ENCODE results near the gene B9D1.

Gene B9D1

DNA sequence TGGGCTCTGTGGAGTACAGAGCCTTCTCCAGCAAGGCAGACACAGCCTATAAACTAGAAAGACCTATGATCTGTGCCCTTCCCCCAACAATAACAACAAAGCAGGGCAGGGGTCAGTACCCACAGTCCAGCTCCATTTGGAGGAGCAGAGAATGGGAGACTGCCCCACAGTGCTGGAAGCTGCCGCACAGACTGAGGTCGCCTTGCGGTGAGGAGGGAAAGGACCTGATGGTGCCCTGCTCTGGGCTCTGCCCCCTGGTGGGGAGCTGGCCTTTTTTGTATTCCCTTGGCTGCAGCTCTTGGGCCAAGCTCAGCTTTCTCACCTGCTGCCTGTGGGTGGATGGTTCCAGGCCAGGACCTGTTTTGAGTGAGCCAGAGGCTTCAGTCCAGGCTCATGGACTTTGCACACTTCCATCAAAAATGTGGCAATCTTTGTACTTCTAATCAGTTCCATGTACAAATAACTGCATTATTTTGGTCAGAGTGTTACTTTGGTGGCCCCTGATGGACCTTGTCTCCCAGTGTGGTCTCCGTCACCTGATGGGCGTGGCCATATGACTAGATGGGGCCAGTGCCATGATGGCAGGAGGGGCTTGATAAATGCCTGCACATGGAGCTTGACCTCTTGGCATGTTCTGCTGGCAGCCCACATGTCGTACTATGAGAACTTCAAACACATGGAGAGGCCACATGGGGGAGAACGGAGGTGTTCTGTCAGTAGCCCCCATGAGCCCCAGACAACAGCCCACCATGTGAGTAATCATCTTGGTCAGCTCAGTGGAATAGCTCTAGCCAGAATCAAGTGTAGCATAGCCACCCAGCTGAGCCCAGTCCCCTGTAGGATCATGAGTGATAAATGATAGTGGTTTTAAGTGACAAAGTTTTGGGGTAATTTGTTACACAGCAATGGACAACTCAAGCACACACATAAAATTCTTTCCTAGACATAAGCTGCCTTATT is 24.2 kb downstream of the B9D1 start:
- DNase-seq (ENCODE audit: low spot score), result peak; percentile 57

DNA sequence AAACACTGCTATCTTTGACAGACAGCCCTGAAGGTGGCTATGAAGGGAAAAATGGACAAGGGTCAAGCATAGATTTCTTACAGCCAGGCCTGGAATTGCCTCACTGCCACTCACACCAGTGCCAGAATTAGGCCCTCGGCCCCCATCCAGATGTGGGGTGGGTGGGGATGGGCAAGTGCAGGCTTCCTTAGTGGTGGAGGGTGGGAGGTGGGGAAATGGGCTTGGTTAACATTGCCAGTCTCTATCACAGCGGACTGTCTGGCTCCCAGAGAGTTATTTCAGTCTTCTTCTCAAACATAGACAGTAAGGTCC is 24.9 kb downstream of the B9D1 start:
- no peak for DNase-seq (ENCODE audit: low spot score)

DNA sequence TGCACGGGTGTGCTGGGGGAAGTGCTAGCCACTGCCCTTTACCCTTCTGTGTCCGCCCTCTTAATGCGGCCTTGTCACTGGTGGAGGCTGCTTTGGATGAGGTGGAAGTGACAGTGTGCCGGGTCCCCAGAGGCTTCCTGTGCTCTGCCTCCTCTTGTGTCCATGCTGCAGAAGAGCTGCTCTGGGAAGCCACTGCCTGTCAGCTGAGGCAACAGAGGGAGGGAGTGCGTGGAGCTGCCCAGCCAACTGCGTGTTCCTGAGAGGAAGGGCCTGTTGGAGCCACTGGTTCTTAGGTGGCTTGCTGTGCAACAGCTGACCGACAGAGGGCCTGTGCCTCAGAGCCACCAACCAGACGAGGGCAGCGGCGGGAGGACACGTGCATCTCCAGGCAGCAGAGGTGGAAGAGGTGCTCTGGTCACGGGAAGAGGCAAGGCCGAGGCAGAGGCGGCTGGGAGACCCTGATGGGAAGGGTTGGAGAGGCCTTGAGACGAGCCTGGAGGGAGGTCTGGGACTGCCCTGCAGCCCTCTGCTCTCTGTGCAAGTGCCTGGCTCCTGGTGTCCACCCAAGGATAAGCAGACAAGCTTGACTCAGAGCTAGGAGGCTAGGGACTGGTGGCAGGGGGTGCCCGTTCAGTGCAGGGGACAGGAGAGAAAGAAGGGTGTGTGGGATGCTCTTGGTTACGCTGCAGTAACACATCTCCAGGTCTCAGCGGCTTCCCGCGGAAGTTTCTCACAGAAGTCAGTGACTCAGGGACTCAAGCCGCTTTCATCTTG is 25.4 kb downstream of the B9D1 start:
- DNase-seq (ENCODE audit: low spot score), result no peak

DNA sequence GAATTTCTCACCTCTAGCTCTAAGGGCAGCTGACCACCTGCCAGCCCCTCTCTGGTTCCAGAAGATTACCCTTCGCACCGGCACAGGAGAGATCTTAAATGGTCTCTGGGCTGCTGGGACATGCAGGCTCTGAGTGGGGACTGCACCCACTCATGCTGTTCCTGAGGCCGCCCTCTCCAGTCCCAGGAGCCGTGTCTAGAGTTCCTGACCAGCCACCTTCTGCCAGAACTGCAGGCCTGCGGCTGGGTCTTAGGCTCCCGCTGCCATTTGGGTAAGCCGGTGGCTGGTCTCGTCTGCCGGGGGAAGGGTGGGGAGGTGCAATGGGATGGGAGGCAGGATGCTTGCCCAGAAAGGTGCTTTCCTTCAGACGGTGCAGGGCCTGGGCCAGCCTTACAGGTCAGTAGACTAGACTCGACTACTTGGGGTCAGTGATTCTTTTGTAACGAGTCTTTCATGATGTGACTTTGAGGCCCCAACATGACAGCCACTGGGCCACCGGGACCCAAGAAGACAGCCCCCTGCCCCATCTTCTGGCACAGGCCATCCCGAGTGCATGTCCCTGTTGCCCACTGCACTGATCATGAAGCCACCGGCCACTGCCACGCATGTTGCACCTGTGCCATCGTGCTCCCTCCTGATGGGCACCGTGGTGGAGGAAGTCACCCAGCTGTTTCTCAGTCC is 26.4 kb downstream of the B9D1 start:
- DNase-seq (ENCODE audit: low spot score), result no peak

DNA sequence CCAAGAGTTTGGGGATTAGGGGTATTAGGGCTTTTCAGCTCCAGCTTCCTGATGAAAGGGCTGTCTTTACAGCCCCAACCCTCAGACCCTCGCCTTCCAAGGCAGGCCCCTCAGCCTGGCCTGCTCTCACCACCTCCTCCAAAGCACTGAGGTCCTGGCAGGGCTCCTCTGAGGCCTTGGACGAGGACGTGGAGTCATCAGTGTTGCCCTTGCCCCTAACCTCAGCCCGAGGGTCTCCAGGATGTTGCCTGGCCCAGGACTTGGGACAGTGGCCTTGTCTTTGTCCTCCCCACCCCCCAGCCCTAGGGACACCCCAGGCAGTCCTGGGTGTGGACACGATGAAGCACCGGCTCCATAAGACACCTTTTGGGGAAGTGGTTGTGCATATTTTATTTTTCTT is 28.2 kb downstream of the B9D1 start:
- no peak for DNase-seq (ENCODE audit: low spot score)

DNA sequence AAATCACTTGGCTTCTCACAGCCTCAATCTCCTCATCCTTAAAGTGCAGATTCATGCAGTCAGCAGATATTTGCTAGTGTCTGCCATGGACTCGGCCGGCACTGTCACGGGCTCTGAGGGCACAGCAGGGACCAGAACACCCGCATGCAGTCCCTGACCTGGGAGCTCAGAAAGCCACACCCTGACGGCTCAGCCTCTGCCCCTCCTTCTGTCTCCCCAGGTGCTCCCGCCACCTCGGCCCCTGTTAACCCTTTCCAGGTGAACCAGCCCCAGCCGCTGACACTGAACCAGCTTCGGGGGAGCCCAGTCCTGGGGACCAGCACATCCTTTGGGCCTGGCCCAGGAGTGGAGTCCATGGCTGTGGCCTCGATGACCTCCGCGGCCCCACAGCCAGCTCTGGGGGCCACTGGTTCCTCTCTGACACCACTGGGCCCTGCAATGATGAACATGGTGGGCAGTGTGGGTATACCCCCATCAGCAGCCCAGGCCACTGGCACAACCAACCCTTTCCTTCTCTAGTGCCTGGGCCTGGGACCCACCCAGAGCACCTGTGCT is 28.7 kb downstream of the B9D1 start:
- no peak for DNase-seq (ENCODE audit: low spot score)

DNA sequence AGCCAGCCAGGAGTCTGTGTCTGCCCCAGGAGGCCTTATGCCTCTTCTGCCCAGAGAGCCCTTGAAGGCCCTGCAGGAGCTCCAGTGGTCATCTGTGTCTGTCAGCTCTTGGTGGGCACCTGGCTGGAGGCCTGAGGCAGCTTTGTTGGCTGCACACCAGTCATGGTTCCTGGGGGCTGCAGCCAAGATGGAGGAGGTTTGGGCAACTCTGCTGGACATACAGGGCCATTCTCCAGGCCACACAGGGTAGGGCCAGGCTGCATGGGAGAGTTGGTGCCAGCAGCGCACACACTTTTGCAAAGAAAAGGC is 29.4 kb downstream of the B9D1 start:
- no peak for DNase-seq (ENCODE audit: low spot score)

DNA sequence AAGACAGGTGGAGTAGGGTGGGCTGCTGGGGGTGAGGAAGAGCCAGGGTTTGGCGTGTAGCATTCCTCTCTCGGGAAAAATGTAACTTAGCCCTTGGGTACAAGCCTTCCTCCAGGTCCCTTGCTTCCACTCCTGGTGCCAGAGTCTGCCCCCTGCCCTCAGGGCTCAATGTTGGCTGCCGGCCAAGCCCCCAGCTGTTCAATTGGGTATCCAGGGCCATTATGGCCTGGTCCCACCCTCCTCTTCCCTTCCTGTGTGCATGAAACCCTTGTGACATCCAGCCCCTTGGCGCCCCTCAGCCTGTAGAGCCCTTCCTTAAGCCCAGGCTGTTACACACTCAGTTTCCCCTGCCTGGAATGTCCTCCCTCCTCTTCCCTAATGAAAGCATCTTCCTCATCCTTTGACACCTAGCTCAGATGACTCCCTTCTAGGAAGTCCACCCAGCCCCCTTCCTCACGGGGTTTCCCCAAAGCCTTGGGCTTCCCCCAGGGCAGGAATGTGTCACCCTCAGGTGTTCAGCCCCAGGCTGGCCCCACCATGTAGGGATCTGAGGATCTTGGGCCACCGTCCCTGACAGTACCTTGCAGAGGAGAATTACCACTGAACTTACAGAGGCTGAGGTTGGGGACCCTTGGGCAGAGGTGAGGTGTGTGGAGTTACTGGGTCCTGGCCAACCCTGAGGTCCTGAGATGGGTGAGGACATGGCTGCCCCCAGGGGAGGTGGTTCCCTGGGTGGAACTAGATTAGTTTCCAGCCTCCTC is 30.0 kb downstream of the B9D1 start:
- peak; percentile 7 for DNase-seq (ENCODE audit: low spot score)

DNA sequence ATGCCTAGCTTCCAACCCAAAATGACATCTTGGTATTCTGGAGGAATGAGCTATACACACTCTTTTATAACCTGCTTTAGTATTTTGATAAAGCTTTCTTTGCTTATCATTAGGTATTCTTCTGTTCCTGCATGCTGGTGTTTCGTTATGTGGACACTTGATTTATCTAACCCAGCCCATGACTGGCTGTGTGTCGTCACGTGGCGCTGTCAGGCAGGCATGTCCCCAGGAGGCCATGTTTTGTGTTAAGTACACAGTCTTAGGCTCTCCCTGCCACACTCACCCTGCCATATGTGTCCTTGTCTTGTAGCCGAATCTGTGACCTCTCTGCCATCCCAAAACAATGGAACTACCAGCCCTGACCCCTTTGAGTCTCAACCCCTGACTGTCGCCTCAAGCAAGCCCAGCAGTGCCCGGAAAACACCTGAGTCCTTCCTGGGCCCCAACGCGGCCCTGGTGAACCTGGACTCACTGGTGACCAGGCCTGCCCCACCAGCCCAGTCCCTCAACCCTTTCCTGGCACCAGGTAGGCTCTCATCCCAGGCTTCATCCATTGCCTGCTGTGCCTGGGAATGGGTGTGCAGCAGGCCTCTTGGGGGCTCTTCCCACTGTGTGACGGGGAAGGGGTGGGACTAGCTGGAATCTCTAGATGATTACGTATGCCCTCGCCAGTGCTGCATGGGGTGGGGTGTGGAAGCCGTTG is 30.8 kb downstream of the B9D1 start:
- DNase-seq (ENCODE audit: low spot score), result no peak

DNA sequence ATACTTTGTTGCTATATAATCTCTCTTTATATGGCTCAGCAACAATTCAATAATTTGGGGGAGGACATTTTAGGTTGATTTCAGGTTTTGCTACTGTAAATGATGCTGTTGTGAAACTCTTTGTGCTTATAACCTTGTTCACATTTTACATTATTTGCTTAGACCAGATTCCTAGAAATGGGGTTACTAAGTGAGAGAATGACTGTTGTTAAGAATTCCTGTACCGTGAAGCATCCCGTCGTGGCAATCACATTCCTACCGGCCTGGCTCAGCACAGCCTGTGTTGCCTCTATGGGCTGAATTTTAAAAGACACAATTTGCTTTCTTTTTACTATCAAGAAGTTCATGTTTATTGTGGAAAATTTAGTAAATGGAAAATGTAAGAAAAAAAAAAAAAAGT is 31.4 kb downstream of the B9D1 start:
- DNase-seq (ENCODE audit: low spot score), result no peak

DNA sequence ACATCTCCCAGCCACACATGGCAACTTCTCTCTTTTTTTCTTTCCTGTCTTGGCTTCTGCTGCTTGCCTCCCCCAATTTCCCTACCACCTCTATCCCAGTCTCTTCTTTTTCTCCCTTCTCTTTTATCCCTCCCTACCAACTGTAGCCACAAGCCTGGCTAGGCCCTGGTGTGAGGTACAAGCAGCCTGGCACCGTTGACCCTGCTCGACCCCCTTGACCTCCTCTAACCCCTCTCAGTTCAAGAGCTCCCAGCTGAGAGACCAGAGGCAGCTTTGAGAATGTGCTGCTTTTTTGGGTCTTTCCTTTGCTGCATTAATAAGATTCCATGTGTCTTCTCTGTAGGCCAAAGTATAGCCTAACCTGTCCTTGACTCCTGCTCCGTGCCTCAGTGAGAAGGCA is 32.3 kb downstream of the B9D1 start:
- no peak for DNase-seq (ENCODE audit: low spot score)

DNA sequence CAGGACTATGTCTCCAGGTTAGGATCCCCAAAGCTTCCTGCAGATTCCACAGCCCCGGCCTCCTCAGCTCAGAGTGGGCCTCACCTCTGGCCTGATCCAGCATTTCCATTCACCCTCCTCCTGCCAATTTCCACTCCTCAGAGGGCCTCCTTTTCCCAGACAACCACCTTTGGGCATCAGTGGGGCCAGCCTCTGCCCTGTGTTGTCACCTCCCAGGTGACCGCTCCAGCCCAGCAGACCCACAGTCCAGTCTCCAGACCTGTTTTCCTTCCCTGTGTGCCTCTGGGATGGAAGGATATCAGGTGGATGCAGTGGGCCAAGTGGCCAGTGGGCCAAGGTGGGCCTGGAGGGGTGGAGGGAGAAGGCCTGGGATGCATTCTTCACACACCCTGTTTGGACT is 32.7 kb downstream of the B9D1 start:
- no peak for DNase-seq (ENCODE audit: low spot score)

DNA sequence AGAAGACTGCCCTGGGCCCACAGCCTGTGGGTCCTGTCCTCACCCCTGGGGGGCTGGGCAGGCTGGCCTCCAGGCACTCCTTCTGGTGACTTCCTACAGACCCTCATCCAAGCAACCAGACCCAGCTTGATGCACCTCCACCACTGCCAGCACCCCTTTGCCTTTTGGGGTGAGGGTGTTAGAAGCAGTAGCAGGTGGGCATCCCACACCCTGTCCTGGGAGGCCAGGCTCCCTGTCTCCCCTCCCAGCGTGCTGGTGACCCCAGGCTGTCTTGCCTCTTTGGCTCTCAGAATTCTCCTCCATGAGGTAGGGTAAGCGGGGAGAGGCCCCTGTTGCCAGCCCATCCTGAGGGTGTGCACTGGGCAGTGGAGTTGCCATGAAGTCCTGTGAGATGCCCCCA is 33.4 kb downstream of the B9D1 start:
- no peak for DNase-seq (ENCODE audit: low spot score)

DNA sequence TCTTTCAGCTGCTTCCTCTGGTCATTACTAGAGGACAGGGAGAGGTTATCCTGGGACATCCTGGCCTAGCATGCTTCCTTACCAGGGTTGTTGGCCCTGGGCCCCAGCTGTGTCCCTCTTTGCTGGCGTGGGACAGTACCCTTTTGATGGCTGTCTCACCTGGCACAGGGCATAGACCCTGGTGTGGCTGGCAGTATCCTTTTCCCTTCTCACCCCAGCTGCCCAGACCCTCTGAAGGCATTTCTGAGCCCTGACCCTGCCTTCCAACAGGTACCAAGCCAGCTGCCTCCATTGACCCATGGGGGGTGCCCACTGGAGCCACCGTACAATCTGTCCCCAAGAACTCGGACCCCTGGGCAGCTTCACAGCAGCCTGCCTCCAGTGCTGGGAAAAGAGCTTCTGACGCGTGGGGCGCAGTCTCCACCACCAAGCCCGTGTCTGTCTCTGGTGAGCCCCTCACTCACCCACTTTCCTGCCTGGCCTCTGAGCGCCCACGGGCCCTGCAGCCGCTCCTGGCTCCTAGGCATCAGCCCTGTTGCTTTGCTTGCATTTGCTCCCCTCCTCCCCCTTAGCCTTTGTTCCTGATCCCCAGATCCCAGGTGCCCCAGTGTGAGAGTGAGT is 34.0 kb downstream of the B9D1 start:
- DNase-seq (ENCODE audit: low spot score), result no peak

DNA sequence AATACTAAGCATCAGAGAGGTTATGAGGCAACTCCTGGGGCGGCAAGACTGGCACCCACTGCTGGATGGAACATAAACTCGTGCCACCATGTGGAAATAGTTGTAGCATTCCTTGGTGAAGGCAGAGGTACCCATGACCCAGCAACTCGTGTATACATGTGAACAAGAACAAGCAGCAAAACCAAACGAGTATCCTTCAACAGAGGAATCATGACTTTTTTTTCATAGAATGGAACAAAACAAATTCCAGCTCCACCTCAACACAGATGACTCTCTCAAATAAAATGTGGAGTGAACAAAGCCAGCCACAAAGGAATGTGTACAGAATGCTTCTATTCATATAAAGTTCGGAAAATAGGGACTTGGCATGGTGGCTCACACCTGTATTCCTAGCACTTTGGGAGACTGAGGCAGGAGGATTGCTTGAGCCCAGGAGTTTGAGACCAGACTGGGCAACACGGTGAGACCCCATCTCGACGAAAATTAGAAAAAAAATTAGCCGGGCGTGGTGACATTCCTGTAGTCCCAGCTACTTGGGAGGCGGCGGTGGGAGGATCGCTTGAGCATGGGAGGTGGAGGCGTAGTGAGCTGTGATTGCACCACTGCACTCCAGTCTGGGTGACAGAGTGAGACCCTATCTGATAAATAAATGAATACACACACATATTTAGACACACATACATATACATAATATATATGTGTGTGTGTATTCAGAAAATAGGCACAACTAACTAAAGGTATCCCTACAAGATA is 35.3 kb downstream of the B9D1 start:
- no peak for DNase-seq (ENCODE audit: low spot score)

DNA sequence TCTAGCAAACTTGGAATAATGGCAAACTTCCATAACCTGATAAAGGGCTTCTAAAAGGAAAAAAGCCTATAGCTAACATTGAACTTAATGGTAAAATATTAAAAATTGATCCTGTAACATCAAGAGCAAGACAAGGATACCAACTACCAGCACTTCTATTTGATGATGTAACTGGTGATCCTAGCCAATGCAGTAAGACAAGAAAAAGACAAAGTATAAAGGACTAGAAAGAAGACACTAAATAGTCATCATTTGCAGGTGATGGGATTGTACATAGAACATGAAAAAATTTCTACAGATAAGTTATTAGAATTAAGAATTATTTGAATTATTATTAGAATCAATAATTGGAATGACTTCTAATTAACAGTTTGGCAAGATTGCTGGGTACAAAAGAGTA is 37.0 kb downstream of the B9D1 start:
- DNase-seq (ENCODE audit: low spot score), result no peak

DNA sequence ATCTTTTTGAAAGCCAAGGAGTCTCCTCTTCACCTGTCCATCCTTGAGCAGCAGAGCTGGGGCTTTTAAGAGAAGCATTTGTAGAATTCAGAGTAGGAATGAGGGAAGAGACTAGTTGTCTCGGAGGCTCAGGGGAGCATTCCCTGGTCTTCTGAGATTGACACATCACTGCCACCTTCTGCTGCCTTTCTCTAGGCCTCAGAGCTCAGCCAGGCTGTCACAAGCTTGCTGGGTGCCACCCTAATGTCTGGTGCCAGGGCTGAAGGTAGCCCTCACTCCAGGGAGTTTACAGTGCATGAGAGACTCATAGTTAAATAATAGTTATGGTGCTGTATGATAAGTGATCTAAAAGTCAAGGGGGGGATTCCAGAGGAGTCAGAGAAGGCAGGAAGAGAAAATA is 39.7 kb downstream of the B9D1 start:
- DNase-seq (ENCODE audit: low spot score), result no peak

DNA sequence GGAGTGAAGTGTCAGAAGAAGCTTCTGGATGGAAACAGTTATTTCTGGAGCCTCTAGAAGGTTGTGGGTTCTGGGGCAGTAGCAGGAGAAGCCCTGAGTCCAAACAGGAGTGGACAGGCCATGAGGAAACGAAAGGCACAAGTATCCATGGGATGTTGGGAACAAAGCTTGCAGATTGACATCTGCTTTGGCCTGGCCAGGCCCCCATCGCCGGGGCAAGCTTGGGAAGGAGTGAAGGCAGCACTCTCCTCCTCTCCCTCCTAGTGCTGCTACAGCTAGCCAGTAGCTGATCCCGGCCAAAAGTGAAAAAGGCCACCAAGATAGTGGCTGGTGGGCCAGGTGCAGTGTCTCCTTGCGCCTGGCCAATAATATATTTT is 40.4 kb downstream of the B9D1 start:
- no peak for DNase-seq (ENCODE audit: low spot score)

DNA sequence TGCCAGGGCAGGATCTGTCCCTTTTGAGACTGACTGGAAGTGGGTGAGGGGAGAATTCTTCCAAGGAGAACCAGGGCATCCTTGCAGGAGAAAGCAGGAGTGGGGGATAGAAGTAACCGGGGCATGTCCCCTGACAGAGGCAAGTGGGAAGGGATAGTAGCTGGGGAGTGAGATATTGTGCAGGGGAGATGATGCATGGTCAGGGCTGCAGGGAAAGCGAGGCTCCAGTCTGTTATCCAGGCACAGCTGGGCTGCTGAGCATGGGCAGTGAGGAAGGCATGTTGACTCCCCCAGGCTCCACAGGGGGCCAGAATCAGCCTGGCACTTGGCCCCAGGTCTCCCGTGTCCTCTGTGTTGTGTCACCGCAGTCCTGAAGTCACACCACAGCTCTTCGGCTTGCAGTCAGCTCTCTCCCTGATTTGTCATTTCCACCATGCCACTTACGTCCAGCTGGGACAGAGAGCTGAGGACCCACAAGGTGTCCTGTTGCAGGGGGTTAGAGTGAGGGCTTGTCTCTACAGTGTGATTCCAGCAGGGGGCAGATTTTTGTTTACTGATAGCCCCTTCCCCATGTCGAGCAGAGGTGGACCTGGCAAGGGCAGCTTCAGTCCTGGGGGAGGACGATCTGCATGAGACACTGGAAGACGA is 40.9 kb downstream of the B9D1 start:
- no peak for DNase-seq (ENCODE audit: low spot score)

DNA sequence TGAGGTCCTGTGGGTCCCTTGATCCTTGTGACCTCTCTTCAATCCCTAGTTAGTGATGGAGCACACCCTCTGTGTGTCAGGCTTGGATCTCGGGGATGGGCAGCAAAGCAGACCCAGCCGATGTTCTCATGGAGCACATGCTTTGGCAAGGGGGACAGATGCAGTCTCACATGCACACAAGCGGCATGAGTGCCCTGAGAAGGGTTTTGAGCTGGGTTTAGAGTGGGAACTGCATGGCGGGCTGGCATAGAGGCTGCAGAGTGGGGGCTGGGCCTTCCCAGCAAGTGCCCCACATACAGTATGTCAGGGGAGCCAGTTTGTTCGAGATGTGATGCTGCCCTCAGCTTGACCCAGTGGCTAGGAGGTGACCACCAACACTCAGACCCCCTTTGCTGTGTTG is 41.6 kb downstream of the B9D1 start:
- no peak for DNase-seq (ENCODE audit: low spot score)

Data from activated CD4-positive, alpha-beta T cell treated with anti-CD3 and anti-CD28 coated beads, Interleukin-2, Interleukin-4, amounts not matched to agents 100 ng/mL and 50 ng/mL, durations not matched to agents 16 hours and 8 hours (primary cell).